GM21723 (cell line): ENCODE measurements around the gene WDFY4.

Source experiments
- ATAC-seq: cut with Tn5 transposase; IDR thresholded peaks from one replicate; pipeline ENCODE4 v1.9.1; 2021; ENCODE audit warnings: mild to moderate bottlenecking, moderate library complexity; ENCODE audit not compliant: unreplicated experiment

Gene WDFY4

DNA sequence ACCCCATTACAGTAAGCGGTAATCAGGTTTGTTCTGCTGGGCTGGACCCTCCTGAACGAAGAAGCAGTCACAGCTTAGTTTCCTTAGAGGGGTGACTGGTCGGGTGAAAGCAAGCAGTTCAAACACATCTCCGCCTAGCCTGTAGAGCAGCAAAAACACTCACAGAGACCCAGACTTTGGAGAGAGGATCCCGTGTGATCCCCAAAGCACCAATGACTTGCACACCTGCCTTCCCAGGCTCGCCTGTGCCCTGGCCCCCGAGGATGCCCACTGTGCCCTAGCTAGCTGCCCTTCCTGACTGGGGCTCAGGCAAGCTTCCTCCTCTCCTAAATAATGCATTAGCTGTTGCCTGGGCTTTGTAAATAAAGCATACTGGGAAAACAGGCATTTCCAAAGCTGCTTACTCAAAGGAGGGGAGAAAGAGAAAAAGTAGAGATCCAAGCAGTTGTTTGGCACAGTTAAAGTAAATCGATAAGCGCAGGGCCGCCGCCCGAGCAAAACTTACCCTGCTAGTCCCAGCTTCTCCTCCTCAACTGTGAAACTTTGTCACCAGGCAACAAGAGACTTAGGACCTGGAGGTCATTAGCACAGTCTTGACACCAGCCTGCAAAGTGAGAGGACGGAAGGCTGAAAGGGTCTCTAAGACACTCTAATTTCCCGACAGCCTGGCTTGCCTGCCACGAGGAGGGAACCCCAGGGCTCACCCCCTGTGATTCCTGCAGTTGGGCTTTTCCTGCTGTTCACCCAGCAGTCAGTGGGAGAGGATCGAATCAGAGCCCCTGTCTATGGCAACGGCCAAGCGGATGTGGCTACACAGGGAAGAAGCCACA, 250.2 kb downstream of the WDFY4 start:
- no peak for ATAC-seq

- ATAC-seq, result no peak
Measured at GRCh38 chr10:48935577-48935976, 250.9 kb downstream of the WDFY4 start.

DNA sequence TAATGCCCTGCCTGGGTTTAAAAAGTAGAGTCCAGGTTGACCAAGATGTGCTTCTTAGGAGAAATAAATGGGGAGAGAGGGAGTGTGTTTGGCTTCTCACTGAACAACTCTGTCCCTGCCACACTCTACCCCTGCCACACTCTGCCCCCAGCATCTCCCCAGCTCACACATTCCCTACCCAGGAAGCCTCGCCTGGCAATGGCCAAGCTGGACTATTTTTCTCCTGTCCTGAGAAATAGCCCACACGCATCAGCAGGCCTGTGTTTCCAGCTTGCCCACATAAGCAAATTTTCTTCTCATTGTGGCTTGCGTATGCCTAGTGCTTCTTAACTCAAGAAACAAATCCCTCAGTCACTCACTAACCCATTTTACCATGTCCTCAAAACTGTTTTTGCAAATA, 253.1 kb downstream of the WDFY4 start:
- ATAC-seq, result no peak

- ATAC-seq, result no peak
Measured at GRCh38 chr10:48938281-48938680, 253.6 kb downstream of the WDFY4 start.

DNA sequence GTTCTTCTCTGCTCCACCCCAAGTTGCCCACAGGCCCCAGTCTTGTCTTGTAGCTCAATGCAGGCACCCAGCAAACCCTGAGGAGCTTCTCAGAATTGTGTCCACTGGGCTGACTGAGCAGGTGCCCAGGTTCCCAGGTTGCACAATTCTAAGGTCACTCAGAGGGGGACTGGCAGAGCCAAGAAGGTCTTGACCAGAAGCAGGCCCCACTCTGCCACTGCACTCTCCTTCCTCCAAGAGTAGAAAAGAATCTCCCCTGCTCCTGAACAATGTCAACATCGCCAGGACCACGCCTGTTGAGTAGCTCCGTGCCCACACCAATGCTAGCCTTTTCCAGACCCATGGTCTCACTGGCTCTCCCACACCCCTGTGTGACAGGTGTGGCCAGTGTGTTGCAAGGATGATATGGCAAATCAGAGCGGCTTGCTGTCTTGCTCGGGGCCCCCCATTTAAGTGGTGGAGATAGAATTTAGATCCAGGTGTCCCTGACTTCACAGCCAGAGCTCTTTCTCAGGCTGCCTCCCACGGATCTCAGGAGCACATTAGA, 254.4 kb downstream of the WDFY4 start:
- no peak for ATAC-seq

GRCh38 chr10:48939790-48940325, 255.2 kb downstream of the WDFY4 start, which contains the start of gene LRRC18:
Gene LRRC18 (minus strand): TSS chr10:48939840. CDS start chr10:48914155, 25,685 bp downstream.
- ATAC-seq, result no peak

GRCh38 chr10:48940372-48940771, 255.7 kb downstream of the WDFY4 start:
- ATAC-seq, result no peak

DNA sequence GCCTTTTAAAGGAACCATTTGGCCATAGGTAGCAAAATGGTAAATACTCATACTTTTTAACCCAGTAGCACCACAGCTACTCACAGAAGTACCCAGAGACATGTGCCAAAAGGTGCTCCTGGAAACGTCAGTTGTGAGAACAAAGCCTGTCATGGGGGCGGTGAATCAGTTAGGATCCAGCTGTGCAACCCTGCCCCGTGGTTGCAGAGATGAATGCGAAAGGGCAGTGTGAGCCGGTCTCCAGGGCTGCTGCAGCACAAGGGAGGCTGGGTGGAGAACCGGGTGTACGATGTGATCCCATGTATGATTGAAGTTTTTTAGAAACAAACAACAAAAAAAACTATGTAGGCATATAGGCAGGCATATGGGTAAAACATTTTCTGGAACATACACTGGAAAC, 256.3 kb downstream of the WDFY4 start:
- ATAC-seq, result no peak

DNA sequence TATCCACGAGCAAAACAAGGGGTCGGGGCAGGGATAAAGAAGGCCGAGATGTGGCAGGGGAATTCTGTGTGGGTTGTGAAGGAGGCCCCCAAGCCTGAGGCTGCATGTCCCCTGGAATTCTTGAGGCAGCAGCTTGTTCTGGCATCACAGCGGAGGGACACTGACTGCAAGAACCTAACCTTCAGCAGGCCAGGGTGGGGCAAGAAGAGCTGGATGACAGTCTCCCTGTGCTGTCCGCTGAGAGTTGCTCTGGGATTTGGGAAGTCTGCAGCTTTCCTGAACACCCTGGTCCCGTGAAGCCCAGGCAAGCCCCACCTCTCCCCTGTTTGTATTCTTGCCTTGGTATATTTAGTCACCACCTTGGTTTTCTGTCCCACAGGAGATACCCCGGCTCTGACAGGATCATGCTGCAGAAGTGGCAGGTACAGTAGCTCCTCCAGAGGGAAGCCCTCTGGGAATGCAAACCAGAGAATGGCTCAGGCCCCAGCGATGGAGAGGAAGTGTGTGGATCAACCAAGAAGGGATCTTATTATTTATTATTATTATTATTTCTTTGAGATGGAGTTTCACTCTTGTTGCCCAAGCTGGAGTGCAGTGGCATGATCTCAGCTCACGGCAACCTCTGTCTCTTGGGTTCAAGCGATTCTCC, 256.9 kb downstream of the WDFY4 start:
- no peak for ATAC-seq

DNA sequence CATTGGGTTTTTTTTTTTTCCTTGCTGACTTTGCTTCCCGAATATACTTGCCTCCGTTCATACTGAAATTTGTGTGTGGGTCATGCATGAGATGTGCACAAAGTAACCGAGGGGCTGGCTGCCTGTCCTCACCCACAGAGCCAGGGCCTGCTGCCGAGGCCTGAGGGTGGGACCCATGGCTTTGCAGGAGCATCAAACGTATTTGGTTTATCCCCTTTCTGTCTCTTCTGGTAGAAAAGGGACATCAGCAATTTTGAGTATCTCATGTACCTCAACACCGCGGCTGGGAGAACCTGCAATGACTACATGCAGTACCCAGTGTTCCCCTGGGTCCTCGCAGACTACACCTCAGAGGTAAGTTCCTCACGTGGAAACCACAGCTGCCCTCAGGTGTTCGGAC, 258.4 kb downstream of the WDFY4 start:
- no peak for ATAC-seq

- ATAC-seq, result no peak
Measured at GRCh38 chr10:48944171-48944570, 259.5 kb downstream of the WDFY4 start.

DNA sequence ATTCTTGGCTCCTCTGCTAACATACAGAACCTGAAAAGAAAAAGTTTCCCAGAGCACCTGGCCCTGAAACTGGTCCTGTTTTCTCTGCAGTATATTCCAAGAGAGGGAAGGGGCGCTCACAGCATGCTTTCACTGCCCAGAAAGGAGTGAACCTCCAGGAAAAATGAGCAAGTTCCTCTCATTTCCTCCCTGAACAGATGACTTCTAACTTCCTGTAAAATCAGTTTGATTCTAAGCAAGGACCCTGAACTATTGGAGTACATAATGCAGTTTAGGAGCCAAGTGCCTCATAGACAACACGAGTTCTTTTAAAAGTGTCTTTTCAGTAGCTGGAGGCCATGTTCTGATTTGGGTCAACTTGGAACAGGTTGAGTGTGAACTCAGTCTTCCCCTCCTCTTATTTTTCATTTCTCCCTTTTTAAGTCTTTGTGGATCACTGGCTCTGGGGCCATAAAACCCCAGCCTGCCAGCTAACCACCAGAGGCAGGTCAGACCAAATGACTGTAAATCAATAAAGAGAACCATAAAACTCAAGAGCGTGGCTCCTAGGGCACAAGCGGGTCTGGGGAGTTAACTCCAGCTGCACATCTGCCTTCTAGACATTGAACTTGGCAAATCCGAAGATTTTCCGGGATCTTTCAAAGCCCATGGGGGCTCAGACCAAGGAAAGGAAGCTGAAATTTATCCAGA, 260.9 kb downstream of the WDFY4 start:
- no peak for ATAC-seq

DNA sequence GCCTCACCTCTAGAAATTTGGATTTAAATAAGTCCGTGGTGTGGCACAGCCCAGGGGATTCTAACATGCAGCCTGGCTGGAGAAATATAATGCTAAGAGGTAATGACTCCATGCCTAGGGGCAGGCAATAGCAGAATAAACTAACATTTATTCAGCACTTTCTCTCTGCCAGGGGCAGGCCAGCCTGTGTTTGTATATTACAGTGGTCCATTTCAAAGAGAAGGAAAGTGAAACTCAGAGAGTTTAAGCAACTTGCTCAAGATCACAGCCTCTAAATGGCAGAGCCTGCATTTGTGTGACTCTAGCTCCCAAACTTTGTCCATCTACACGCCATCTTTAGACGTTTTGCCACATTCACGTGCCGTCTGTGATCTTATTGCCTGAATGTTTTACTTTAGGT, 261.7 kb downstream of the WDFY4 start:
- no peak for ATAC-seq

DNA sequence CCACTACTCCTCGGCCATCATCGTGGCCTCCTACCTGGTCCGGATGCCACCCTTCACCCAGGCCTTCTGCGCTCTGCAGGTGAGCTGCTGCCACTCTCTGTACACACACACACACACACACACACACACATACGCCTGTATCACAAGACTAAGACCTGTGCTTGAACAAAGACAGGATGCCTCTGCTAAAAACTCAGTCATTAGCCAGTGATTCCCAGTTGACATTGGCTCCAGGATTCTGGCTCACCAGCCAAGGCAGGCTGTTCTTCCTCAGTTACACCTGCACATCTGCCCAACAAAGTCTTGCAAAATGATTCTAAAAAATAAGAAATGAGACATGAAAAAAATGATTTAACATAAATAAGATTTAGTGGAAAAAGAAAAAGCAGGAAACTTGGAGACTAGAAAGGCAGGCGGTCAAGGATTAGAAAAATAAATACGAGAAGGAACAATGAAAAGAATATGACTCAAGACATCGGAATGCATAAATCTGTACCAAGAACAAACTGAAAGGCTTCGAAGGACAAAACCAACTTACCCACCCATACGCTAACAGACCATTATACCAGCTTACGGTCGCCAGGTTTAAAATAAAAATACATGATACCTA, 262.3 kb downstream of the WDFY4 start:
- no peak for ATAC-seq

DNA sequence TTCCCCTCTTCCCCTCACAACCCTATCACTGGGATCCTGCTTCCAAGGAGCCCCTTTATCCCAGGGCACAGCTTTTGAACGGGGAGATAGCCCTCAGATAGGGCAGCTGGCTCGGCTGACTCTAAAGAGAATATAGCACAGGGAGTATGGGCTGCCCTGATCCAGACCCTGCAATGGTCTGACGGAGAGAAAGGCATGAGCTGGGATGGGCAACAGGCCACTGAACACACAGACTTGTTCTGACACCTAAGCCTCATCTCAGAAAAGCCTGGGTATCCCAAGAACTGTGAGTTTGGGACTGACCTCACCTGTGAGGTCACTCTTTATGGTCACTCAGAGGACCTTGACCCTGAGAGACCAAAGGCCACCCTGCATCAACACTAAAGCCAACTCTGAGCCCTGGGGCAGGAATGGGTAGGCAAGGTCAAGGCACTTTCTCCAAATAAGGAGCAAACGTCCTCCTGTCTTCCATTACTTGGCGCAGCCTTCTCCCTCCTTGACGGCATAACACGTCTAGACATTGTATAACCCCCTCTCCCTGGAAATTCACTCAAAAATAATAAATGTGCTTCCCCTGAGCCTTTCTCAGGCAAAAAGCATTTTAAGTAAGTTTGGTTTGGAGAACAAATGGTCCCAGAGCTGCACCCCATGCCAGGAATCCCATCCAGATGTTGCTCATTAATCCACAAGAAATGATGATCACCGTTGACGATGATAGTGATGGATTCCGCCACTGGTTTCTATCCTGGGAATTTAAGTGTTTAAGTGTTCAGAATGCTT, 263.2 kb downstream of the WDFY4 start:
- no peak for ATAC-seq

- no peak for ATAC-seq
Measured at GRCh38 chr10:48948470-48949037, 263.9 kb downstream of the WDFY4 start.

DNA sequence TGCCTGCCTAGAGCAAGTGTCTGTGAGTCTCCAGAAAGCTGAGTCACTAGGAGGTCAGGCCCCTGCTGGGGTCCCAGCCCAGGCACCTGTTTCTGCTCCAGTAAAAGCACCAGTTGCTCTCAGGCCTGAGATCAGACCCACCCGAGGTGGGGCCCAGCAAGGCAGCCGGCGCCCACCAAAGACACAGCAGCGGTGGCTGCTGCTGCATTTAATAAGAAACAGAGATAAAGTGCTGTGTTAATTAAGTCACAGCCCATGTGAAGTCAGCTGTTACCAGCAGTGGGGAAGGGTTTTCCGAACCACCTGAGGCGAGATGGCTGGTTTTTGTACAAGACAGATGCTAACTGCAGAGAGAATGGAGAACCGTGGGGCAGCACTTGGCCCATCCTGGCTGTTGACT, 267.0 kb downstream of the WDFY4 start:
- no peak for ATAC-seq

- no peak for ATAC-seq
Measured at GRCh38 chr10:48957361-48958151, 272.9 kb downstream of the WDFY4 start.
